GM12878 (cell line): ENCODE measurements around the gene CFDP1. TPM values are rescaled to one million over a fixed set of nuclear protein-coding genes. Genes with fewer than 3 reads are reported as not detected.

Source experiments
- ATAC-seq: fragments of 200-7000 bp; cut with Tn5 transposase; 3 replicates; pipeline ENCODE4 v1.9.1; 2020; ENCODE audit warnings: mild to moderate bottlenecking, moderate library complexity
- BruUV-seq: library from RNA; stranded (reverse); fragments of 400-500 nt; replicated peaks from 2 replicates; lab custom pipeline; 2021; lab: Mats Ljungman, UMichigan
- CTCF ChIA-PET: fragments of 300-600 bp; sonication (Branson Sonifier 250); formaldehyde crosslinking; extraction: SDS; loops from one replicate; lab custom pipeline; 2021; ENCODE audit warnings: inconsistent platforms; lab: Yijun Ruan, JAX
- POLR2A ChIA-PET: fragments of 350-600 bp; formaldehyde crosslinking; extraction: SDS; loops from one replicate; lab custom pipeline; 2021; ENCODE audit warnings: inconsistent platforms; lab: Charles Lee
- RAD21 ChIA-PET: fragments of 300-600 bp; sonication (Branson Sonifier 250); formaldehyde crosslinking; loops from one replicate; lab custom pipeline; 2023; ENCODE audit warnings: antibody characterized with exemption; ENCODE audit not compliant: unreplicated experiment; lab: Charles Lee
- SMC1A ChIA-PET: fragments of 300-600 bp; sonication (Branson Sonifier 250); formaldehyde crosslinking; loops from one replicate; lab custom pipeline; 2023; ENCODE audit not compliant: unreplicated experiment, uncharacterized antibody; lab: Charles Lee
- DNase-seq: peaks from one replicate; pipeline ENCODE4 v3.0.0-alpha.2; 2011; ENCODE audit warnings: low read depth, low spot score
- FAIRE-seq: peaks from 3 replicates; lab custom pipeline; 2011; peaks lifted over from hg19 to GRCh38; lab: Jason Lieb, UNC
- H2AFZ ChIP-seq: 2 replicates; pipeline ENCODE4 v1.6.0; 2011; ENCODE audit warnings: low read depth, low read length, control low read depth; ENCODE audit not compliant: control insufficient read depth
- H3K27ac ChIP-seq: 2 replicates; pipeline ENCODE4 v1.5.1; 2011; ENCODE audit warnings: control low read depth; ENCODE audit not compliant: control insufficient read depth, insufficient read depth
- H3K27me3 ChIP-seq, 2 experiments: replicated peaks in 1 of 2; 2 replicates each; pipeline versions ENCODE4 v1.6.0 to v1.6.1; 2011; ENCODE audit warnings: low read length in 1 of 2; ENCODE audit not compliant: control insufficient read depth in 2 of 2, insufficient read depth in 2 of 2
- H3K36me3 ChIP-seq, 2 experiments: 2 replicates each; pipeline ENCODE4 v1.5.1; 2011; ENCODE audit warnings: low read length in 1 of 2; ENCODE audit not compliant: control insufficient read depth in 2 of 2, insufficient read depth in 2 of 2
- H3K4me1 ChIP-seq: 2 replicates; pipeline ENCODE4 v1.6.1; 2011; ENCODE audit warnings: mild to moderate bottlenecking, low read length, moderate library complexity, mixed read lengths; ENCODE audit not compliant: control insufficient read depth, insufficient read depth
- H3K4me2 ChIP-seq: 2 replicates; pipeline ENCODE4 v1.6.0; 2011; ENCODE audit warnings: control low read depth; ENCODE audit not compliant: control insufficient read depth, insufficient read depth
- H3K4me3 ChIP-seq: fragments of 200-600 bp; sonication (generic); 2 replicates; pipeline ENCODE4 v1.5.1; 2016
- H3K79me2 ChIP-seq: 2 replicates; pipeline ENCODE4 v1.6.0; 2011; ENCODE audit warnings: low read length; ENCODE audit not compliant: control insufficient read depth, insufficient read depth
- H3K9ac ChIP-seq: 2 replicates; pipeline ENCODE4 v1.8.0; 2011; ENCODE audit warnings: low read length, control low read depth, mixed read lengths; ENCODE audit not compliant: control insufficient read depth, insufficient read depth
- H3K9me3 ChIP-seq: replicated peaks from 3 replicates; pipeline ENCODE4 v1.5.1; 2011; ENCODE audit warnings: mild to moderate bottlenecking, low read length; ENCODE audit not compliant: control insufficient read depth, insufficient read depth
- H4K20me1 ChIP-seq: 2 replicates; pipeline ENCODE4 v1.6.0; 2011; ENCODE audit not compliant: control insufficient read depth, insufficient read depth
- BHLHE40 ChIP-seq, 2 experiments: fragments of 450-650 bp in 1 of 2; IDR thresholded peaks; 2 replicates each; pipeline ENCODE4 v1.6.1; 2011 to 2017; ENCODE audit warnings: low read depth in 2 of 2, borderline replicate concordance in 1 of 2, improper control_type of control experiment in 1 of 2, low read length in 1 of 2, mild to moderate bottlenecking in 1 of 2
- FOXK2 ChIP-seq: fragments of 450-650 bp; IDR thresholded peaks from 2 replicates; pipeline ENCODE4 v1.6.1; 2017; ENCODE audit warnings: mild to moderate bottlenecking, moderate library complexity
- JUNB ChIP-seq: IDR thresholded peaks from 2 replicates; pipeline ENCODE4 v1.6.1; 2016; ENCODE audit warnings: antibody characterized with exemption, mild to moderate bottlenecking
- POLR2A ChIP-seq: IDR thresholded peaks from 2 replicates; pipeline ENCODE4 v1.6.1; 2011; ENCODE audit warnings: low read depth, mild to moderate bottlenecking, low read length
- RB1 ChIP-seq: fragments of 450-650 bp; formaldehyde crosslinking; IDR thresholded peaks from 2 replicates; pipeline ENCODE4 v1.6.1; 2017; ENCODE audit warnings: mild to moderate bottlenecking, borderline replicate concordance
- RELA ChIP-seq: fragments of 450-650 bp; IDR thresholded peaks from 2 replicates; pipeline ENCODE4 v1.8.0; 2014; ENCODE audit warnings: borderline replicate concordance; ENCODE audit not compliant: partially characterized antibody
- SMAD1 ChIP-seq: fragments of 450-650 bp; IDR thresholded peaks from 2 replicates; pipeline ENCODE4 v1.6.1; 2018; ENCODE audit warnings: mild to moderate bottlenecking, low read depth; ENCODE audit not compliant: partially characterized antibody
- SREBF1 ChIP-seq: IDR thresholded peaks from 2 replicates; pipeline ENCODE4 v1.6.1; 2012; ENCODE audit warnings: mild to moderate bottlenecking, low read length
- YY1 ChIP-seq: IDR thresholded peaks from 2 replicates; pipeline ENCODE4 v1.6.1; 2011; ENCODE audit warnings: low read depth, mild to moderate bottlenecking, low read length
- ZNF622 ChIP-seq: fragments of 450-650 bp; IDR thresholded peaks from 2 replicates; pipeline ENCODE4 v1.6.1; 2017; ENCODE audit warnings: mild to moderate bottlenecking, inconsistent platforms
- WGBS: methylation state at CpG from one replicate; pipeline ENCODE4 v1.1.6; 2016; ENCODE audit warnings: low lambda C conversion rate; ENCODE audit not compliant: insufficient replicate concordance, insufficient coverage; ENCODE audit errors: missing lambda C conversion rate; 5-methylcytosine and 5-hydroxymethylcytosine counted together
- in situ Hi-C: fragments of 300-500 bp; cut with MboI; formaldehyde crosslinking; loops from 9 replicates; pipeline ENCODE4 v1.14.3; 2018; ENCODE audit warnings: mixed read lengths
- intact Hi-C: fragments of 100-400 bp; cut with micrococcal nuclease; formaldehyde crosslinking; loops from one replicate; pipeline ENCODE4 v1.14.2; 2022; ENCODE audit not compliant: unreplicated experiment
- polyA plus RNA-seq, 11 experiments: library from polyadenylated mRNA; depleted of rRNA in 4 of 11; unstranded in 6 of 11; stranded (reverse) in 5 of 11; fragments of >200 nt; fragmentation: Nextera tagmentation in 4 of 11; fragmentation: Illumina TruSeq in 1 of 11; extraction: Ambion mirVana in 4 of 11; extraction: Trizol in 1 of 11; gene quantifications; 1 replicate in 1 of 11; 2 replicates in 10 of 11; pipeline versions ENCODE4 v1.2.1 to v1.2.3, GENCODE V29; 2011 to 2016; ENCODE audit warnings: inconsistent platforms in 2 of 11, missing spikeins in 2 of 11, low read depth in 1 of 11
- total RNA-seq, 4 experiments: library from RNA; depleted of rRNA in 3 of 4; stranded (reverse); fragments of >200 nt in 3 of 4; fragmentation: Illumina TruSeq in 1 of 4; extraction: Trizol in 1 of 4; gene quantifications; 2 replicates each; pipeline versions ENCODE4 v1.2.1 to v1.2.3, GENCODE V29; 2013 to 2021
- TF ChIP-seq, protein P1 (sequence below): IDR thresholded peaks from 2 replicates; pipeline ENCODE4 v1.6.1; 2011; ENCODE audit warnings: borderline replicate concordance, low read depth, mild to moderate bottlenecking, moderate library complexity, mixed read lengths, low read length; ENCODE audit not compliant: insufficient read depth; ENCODE audit errors: extremely low read length
- TF ChIP-seq, protein P2 (sequence below): IDR thresholded peaks from 2 replicates; pipeline ENCODE4 v1.6.1; 2012; ENCODE audit warnings: low read depth, low read length, improper control_type of control experiment
- TF ChIP-seq, protein P3 (sequence below): fragments of 450-650 bp; IDR thresholded peaks from 2 replicates; pipeline ENCODE4 v1.6.1; 2017; ENCODE audit warnings: borderline replicate concordance
- TF ChIP-seq, protein P4 (sequence below): IDR thresholded peaks from 2 replicates; pipeline ENCODE4 v1.6.1; 2011; ENCODE audit warnings: low read depth, low read length, improper control_type of control experiment, borderline replicate concordance

Gene CFDP1
- total and polyA plus RNA-seq, 10 of the 15 experiments (the other 5 are each of a cell fraction or from before 2014, with no cell fraction given), result 22.3 to 64.8 (median 36.7) TPM

DNA sequence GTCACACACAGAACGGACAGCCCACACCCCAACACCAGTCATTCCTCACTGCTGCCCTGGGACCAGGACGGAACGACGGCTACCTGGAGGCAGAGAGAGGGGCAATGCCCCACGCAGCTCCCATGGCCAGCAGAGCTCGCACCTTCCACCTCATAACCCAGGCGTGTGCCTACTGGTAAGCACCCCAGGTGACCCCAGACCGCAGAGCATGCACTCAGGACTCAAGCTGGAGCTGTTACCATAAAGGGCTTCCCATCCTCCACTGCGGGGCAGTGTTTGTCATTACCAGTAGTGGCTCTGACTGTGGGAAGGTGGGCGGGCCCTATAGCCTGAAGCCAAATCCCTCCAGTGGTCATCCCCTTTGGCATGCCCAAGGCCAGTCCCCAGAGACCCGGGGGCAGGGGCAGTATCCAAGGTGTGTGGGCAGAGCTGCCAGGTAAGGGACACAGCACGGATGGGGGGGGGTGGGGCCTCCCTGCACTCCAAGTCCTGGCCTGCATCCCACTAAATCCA lies 177.2 kb downstream of the CFDP1 start:
- POLR2A ChIA-PET, result no interaction called here
- no TSS peak for BruUV-seq
- RAD21 ChIA-PET, result no interaction called here
- CTCF ChIA-PET, result no interaction called here
- intact Hi-C loops (no loop called here), in situ Hi-C loops (no loop called here)
- H3K4me2 ChIP-seq, result no peak overlapping the region
- H3K27ac ChIP-seq, result no peak overlapping the region
- no peaks in the 10 kb centered on the region; a peak in 1 of 4 replicates for H3K27me3 ChIP-seq
- H2AFZ ChIP-seq, result no peak overlapping the region
- FAIRE-seq (no peak), ATAC-seq (no peak), DNase-seq (no peak)
- SMC1A ChIA-PET, result interaction anchor here (1.3 kb wide), 1 partner anchor 124 kb away, joined by 3 read pairs; no protein-coding TSS in a partner anchor
- WGBS, result 65% methylated on average over 12 of the region's 12 CpGs
- TF ChIP-seq SMAD1, result no peak
- TF ChIP-seq JUNB, result no peak
- TF ChIP-seq, protein P1, sequence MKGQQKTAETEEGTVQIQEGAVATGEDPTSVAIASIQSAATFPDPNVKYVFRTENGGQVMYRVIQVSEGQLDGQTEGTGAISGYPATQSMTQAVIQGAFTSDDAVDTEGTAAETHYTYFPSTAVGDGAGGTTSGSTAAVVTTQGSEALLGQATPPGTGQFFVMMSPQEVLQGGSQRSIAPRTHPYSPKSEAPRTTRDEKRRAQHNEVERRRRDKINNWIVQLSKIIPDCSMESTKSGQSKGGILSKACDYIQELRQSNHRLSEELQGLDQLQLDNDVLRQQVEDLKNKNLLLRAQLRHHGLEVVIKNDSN, result no peak
- TF ChIP-seq RB1, result no peak
- no peak for TF ChIP-seq YY1
- no peaks in the 10 kb centered on the region for H3K79me2 ChIP-seq
- peaks cover 6% of the 10 kb centered on the region; the same call in 1 of the 2 replicates for H3K4me1 ChIP-seq
- no peak overlapping the region for H3K4me3 ChIP-seq
- no peaks in the 10 kb centered on the region for H3K36me3 ChIP-seq
- H4K20me1 ChIP-seq, result peaks cover 10% of the 10 kb centered on the region; the same call in 1 of the 2 replicates
- H3K9ac ChIP-seq, result no peak overlapping the region
- H3K9me3 ChIP-seq, result no peaks in the 10 kb centered on the region

DNA sequence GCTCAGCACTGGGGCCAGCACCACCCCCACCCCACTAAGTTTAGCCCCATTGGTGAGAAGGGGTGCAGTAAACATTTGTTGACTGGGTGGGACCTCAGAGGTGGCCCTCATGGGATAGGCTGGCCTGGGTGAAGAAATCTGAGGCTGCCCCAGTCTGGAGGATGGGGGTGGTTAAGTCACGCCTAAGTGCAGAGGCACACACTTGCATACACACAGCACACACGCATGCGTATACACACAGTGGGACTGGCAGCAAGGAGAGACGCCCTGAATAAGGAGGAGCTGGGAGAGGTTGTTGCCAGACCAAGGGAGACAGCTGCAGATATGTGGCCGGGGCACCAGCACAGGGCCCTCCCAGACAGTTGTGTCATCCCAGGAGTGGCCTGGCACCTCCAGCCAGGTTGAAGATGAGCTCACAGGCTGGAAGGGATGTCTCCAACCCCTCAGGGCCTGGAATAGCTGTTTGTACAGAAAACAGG lies 178.9 kb downstream of the CFDP1 start:
- H3K4me2 ChIP-seq, result no peak overlapping the region
- TF ChIP-seq ZNF622 (no peak), POLR2A (no peak), BHLHE40 (IDR thresholded peaks at IDR 0.05; ENCODE audit: borderline replicate concordance in 1 of 2, low read depth in 2 of 2, low read length in 1 of 2) (no peak), FOXK2 (no peak), RELA (no peak), SREBF1 (no peak)
- TF ChIP-seq, protein P2, sequence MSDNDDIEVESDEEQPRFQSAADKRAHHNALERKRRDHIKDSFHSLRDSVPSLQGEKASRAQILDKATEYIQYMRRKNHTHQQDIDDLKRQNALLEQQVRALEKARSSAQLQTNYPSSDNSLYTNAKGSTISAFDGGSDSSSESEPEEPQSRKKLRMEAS, result no peak
- TF ChIP-seq, protein P3, sequence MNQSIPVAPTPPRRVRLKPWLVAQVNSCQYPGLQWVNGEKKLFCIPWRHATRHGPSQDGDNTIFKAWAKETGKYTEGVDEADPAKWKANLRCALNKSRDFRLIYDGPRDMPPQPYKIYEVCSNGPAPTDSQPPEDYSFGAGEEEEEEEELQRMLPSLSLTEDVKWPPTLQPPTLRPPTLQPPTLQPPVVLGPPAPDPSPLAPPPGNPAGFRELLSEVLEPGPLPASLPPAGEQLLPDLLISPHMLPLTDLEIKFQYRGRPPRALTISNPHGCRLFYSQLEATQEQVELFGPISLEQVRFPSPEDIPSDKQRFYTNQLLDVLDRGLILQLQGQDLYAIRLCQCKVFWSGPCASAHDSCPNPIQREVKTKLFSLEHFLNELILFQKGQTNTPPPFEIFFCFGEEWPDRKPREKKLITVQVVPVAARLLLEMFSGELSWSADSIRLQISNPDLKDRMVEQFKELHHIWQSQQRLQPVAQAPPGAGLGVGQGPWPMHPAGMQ, result no peak
- TF ChIP-seq, protein P4, sequence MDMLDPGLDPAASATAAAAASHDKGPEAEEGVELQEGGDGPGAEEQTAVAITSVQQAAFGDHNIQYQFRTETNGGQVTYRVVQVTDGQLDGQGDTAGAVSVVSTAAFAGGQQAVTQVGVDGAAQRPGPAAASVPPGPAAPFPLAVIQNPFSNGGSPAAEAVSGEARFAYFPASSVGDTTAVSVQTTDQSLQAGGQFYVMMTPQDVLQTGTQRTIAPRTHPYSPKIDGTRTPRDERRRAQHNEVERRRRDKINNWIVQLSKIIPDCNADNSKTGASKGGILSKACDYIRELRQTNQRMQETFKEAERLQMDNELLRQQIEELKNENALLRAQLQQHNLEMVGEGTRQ, result no peak

More for the DNA sequence above, 178.9 kb downstream of the CFDP1 start:
- ATAC-seq (no peak), DNase-seq (no peak), FAIRE-seq (no peak)
- BruUV-seq, result no TSS peak
- ChIA-PET POLR2A (interaction anchor here (1.1 to 1.2 kb wide), 2 partner anchors 11 to 243 kb away, joined by 3 read pairs; no protein-coding TSS in a partner anchor), RAD21 (no interaction called here), SMC1A (no interaction called here), CTCF (interaction anchor here (1.0 to 1.2 kb wide), 2 partner anchors 16 to 125 kb away, joined by 4 to 5 read pairs; no protein-coding TSS in a partner anchor)
- intact Hi-C loops, result no loop called here
- in situ Hi-C loops, result no loop called here
- H3K27me3 ChIP-seq, result peaks cover 0 to 4% of the 10 kb centered on the region in 2 experiments; a peak in 1 of 4 replicates
- H3K36me3 ChIP-seq, result no peaks in the 10 kb centered on the region
- WGBS, result 33% methylated on average over 5 of the region's 5 CpGs
- no peaks in the 10 kb centered on the region for H3K9me3 ChIP-seq
- H2AFZ ChIP-seq, result no peak overlapping the region
- H3K9ac ChIP-seq, result no peak overlapping the region
- H3K4me1 ChIP-seq, result peaks cover 11% of the 10 kb centered on the region
- no peak overlapping the region for H3K27ac ChIP-seq
- peaks cover 13% of the 10 kb centered on the region for H4K20me1 ChIP-seq
- H3K4me3 ChIP-seq, result no peak overlapping the region
- H3K79me2 ChIP-seq, result no peaks in the 10 kb centered on the region
